Endothelial cell of umbilical vein (primary cell): ENCODE data around the gene PDE6D. TPM values are rescaled to one million over a fixed set of nuclear protein-coding genes. Genes with fewer than 3 reads are reported as not detected.

ENCODE experiments used
- BruUV-seq: library from RNA; stranded (reverse); fragments of 400-500 nt; replicated peaks from 2 replicates; lab custom pipeline; 2021; lab: Mats Ljungman, UMichigan
- CTCF ChIA-PET: fragments of 300-600, 350-600 bp; sonication (Branson Sonifier 250); formaldehyde crosslinking; loops from one replicate; lab custom pipeline; 2021; ENCODE audit warnings: antibody characterized with exemption, inconsistent platforms; lab: Charles Lee
- POLR2A ChIA-PET: fragments of 300-600, 350-600 bp; sonication (Branson Sonifier 250); formaldehyde crosslinking; loops from one replicate; lab custom pipeline; 2021; ENCODE audit warnings: antibody characterized with exemption, inconsistent platforms; lab: Charles Lee
- DNase-seq: peaks from one replicate; pipeline ENCODE4 v3.0.0-alpha.2; 2011; ENCODE audit warnings: low read depth, low spot score
- FAIRE-seq: peaks from 2 replicates; lab custom pipeline; 2011; peaks lifted over from hg19 to GRCh38; lab: Jason Lieb, UNC
- H2AFZ ChIP-seq: 2 replicates; pipeline ENCODE4 v1.6.0; 2012; ENCODE audit warnings: low read depth, low read length, control low read depth, inconsistent platforms
- H3K27ac ChIP-seq: 2 replicates; pipeline ENCODE4 v1.5.1; 2011; ENCODE audit warnings: low read depth, mild to moderate bottlenecking, control low read depth, low read length, moderate library complexity; ENCODE audit not compliant: insufficient read depth
- H3K27me3 ChIP-seq, 2 experiments: 2 replicates each; pipeline versions ENCODE4 v1.6.0 to v1.6.1; 2011; ENCODE audit warnings: low read length in 2 of 2, mixed read lengths in 1 of 2; ENCODE audit not compliant: control insufficient read depth in 2 of 2, insufficient read depth in 2 of 2
- H3K36me3 ChIP-seq, 2 experiments: 2 replicates in 1 of 2; 3 replicates in 1 of 2; pipeline ENCODE4 v1.5.1; 2011; ENCODE audit warnings: low read length in 2 of 2, mild to moderate bottlenecking in 1 of 2, moderate library complexity in 1 of 2; ENCODE audit not compliant: control insufficient read depth in 2 of 2, insufficient read depth in 2 of 2; ENCODE audit errors: extremely low read depth in 1 of 2
- H3K4me1 ChIP-seq: 3 replicates; pipeline ENCODE4 v1.5.1; 2011; ENCODE audit warnings: mild to moderate bottlenecking, low read length; ENCODE audit not compliant: control insufficient read depth, insufficient read depth; ENCODE audit errors: extremely low read depth
- H3K4me2 ChIP-seq: 2 replicates; pipeline ENCODE4 v1.6.1; 2011; ENCODE audit warnings: low read length, control low read depth, mixed read lengths; ENCODE audit not compliant: insufficient read depth
- H3K4me3 ChIP-seq, 3 experiments: fragments of 200-600 bp in 1 of 3; sonication (generic), shearing (Covaris generic) in 1 of 3; replicated peaks in 1 of 3; 2 replicates each; pipeline ENCODE4 v1.5.1; 2011 to 2016; ENCODE audit warnings: control low read depth in 3 of 3, low read length in 3 of 3, mild to moderate bottlenecking in 2 of 3, inconsistent platforms in 1 of 3, low read depth in 1 of 3, moderate library complexity in 1 of 3; ENCODE audit not compliant: insufficient read depth in 1 of 3
- H3K79me2 ChIP-seq: 2 replicates; pipeline ENCODE4 v1.6.0; 2012; ENCODE audit warnings: low read length, inconsistent platforms; ENCODE audit not compliant: control insufficient read depth, insufficient read depth
- H3K9ac ChIP-seq: replicated peaks from 2 replicates; pipeline ENCODE3; 2011; ENCODE audit warnings: low read length, control low read depth; ENCODE audit not compliant: insufficient read depth; ENCODE audit errors: extremely low read depth
- H3K9me1 ChIP-seq: replicated peaks from 3 replicates; pipeline ENCODE4 v1.6.0; 2011; ENCODE audit warnings: mild to moderate bottlenecking, low read length; ENCODE audit not compliant: control insufficient read depth, insufficient read depth; ENCODE audit errors: extremely low read depth
- H3K9me3 ChIP-seq: replicated peaks from 2 replicates; pipeline ENCODE4 v1.5.1; 2012; ENCODE audit warnings: low read length, inconsistent platforms; ENCODE audit not compliant: control insufficient read depth, insufficient read depth
- H4K20me1 ChIP-seq: replicated peaks from 2 replicates; pipeline ENCODE3; 2011; ENCODE audit warnings: mild to moderate bottlenecking, low read length; ENCODE audit not compliant: control insufficient read depth, insufficient read depth; ENCODE audit errors: extremely low read depth
- CTCF ChIP-seq, 2 donors: IDR thresholded peaks; 1 replicate in 1 of 2; 2 replicates in 1 of 2; pipeline ENCODE4 v1.5.1; 2011; ENCODE audit warnings: low read length in 2 of 2, mild to moderate bottlenecking in 2 of 2, moderate library complexity in 2 of 2, control low read depth in 1 of 2, inconsistent platforms in 1 of 2, low read depth in 1 of 2; ENCODE audit not compliant: insufficient read depth in 1 of 2; ENCODE audit errors: extremely low read depth in 1 of 2
- EZH2 ChIP-seq: IDR thresholded peaks from 2 replicates; pipeline ENCODE4 v1.6.1; 2012; ENCODE audit warnings: borderline replicate concordance, low read depth, mild to moderate bottlenecking, moderate library complexity, low read length, inconsistent platforms; ENCODE audit not compliant: severe bottlenecking
- FOS ChIP-seq: IDR thresholded peaks from 2 replicates; pipeline ENCODE4 v1.6.1; 2011; ENCODE audit warnings: mild to moderate bottlenecking, low read length, moderate library complexity, borderline replicate concordance; ENCODE audit not compliant: insufficient read depth
- GATA2 ChIP-seq: IDR thresholded peaks from 2 replicates; pipeline ENCODE4 v1.7.0; 2011; ENCODE audit warnings: low read depth, mild to moderate bottlenecking, moderate library complexity, mixed read lengths, low read length; ENCODE audit not compliant: insufficient read length, insufficient read depth
- JUN ChIP-seq: IDR thresholded peaks from 2 replicates; pipeline ENCODE4 v1.6.1; 2011; ENCODE audit warnings: borderline replicate concordance, low read depth; ENCODE audit not compliant: insufficient read length, insufficient read depth
- MAX ChIP-seq: IDR thresholded peaks from 2 replicates; pipeline ENCODE4 v1.6.1; 2011; ENCODE audit not compliant: insufficient read depth, insufficient read length
- MYC ChIP-seq: IDR thresholded peaks from one replicate; pipeline ENCODE4 v1.6.1; 2011; ENCODE audit warnings: mild to moderate bottlenecking, low read depth, low read length
- POLR2A ChIP-seq: IDR thresholded peaks from 2 replicates; pipeline ENCODE4 v1.6.1; 2012; ENCODE audit warnings: low read depth, mild to moderate bottlenecking, control low read depth, low read length
- POLR2AphosphoS5 ChIP-seq: IDR thresholded peaks from 2 replicates; pipeline ENCODE4 v1.6.1; 2012; ENCODE audit warnings: low read depth, mild to moderate bottlenecking, control low read depth, low read length, moderate library complexity; ENCODE audit not compliant: insufficient read depth
- dilution Hi-C: fragments of 300-500 bp; cut with MboI; formaldehyde crosslinking; loops from one replicate; pipeline ENCODE4 v1.15.0; 2019; ENCODE audit warnings: low sequenced_read_pairs; ENCODE audit not compliant: extremely low pct_ligation_motif_present
- intact Hi-C: fragments of 100-400 bp; cut with micrococcal nuclease; formaldehyde crosslinking; loops from one replicate; pipeline ENCODE4 v1.10.0; 2022
- polyA plus RNA-seq, 4 experiments: library from polyadenylated mRNA; depleted of rRNA in 3 of 4; stranded (reverse) in 3 of 4; unstranded in 1 of 4; fragments of >200 nt; gene quantifications; 2 replicates each; pipeline versions ENCODE4 v1.2.1 to v1.2.3, GENCODE V29; 2011 to 2012; ENCODE audit warnings: missing spikeins in 1 of 4
- total RNA-seq: library from RNA; stranded (reverse); gene quantifications from 2 replicates; pipeline ENCODE4 v1.2.3, GENCODE V29; 2021

PDE6D gene
- total and polyA plus RNA-seq, 2 donors (not counting 3 experiments of a cell fraction or from before 2014, with no cell fraction given): 23.8 to 36.8 TPM

GRCh38 chr2:231816327-231817026 is 35.4 kb upstream of the PDE6D start:
- ChIA-PET POLR2A (no interaction called here), CTCF (interaction anchor here (1.4 kb wide), 1 partner anchor 21 kb away, joined by 4 read pairs; no protein-coding TSS in a partner anchor)
- dilution Hi-C loops (no loop called here), intact Hi-C loops (no loop called here)
- H3K27ac ChIP-seq: no peak overlapping the region
- H3K36me3 ChIP-seq: peaks cover 0 to 2% of the 10 kb centered on the region in 2 experiments
- no peaks in the 10 kb centered on the region for H4K20me1 ChIP-seq
- no peaks in the 10 kb centered on the region for H3K9me3 ChIP-seq
- FAIRE-seq (no peak), DNase-seq (no peak)
- no peaks in the 10 kb centered on the region for H3K79me2 ChIP-seq
- H2AFZ ChIP-seq: no peak overlapping the region
- BruUV-seq: no TSS peak
- H3K9me1 ChIP-seq: no peaks in the 10 kb centered on the region
- no peak overlapping the region for H3K9ac ChIP-seq
- H3K4me2 ChIP-seq: no peak overlapping the region
- no peak overlapping the region for H3K4me3 ChIP-seq
- TF ChIP-seq MYC: no peak
- no peak for TF ChIP-seq GATA2
- no peak for TF ChIP-seq CTCF (IDR thresholded peaks at IDR 0.05; ENCODE audit: extremely low read depth in 1 of 2, insufficient read depth in 1 of 2, low read depth in 1 of 2, low read length in 2 of 2)
- TF ChIP-seq JUN: no peak
- TF ChIP-seq FOS: no peak
- TF ChIP-seq EZH2: no peak
- no peak for TF ChIP-seq POLR2A
- TF ChIP-seq MAX: no peak
- no peak for TF ChIP-seq POLR2AphosphoS5
- no peaks in the 10 kb centered on the region for H3K27me3 ChIP-seq
- no peaks in the 10 kb centered on the region for H3K4me1 ChIP-seq
